HCT116 (cell line): Measurements from ENCODE around the gene FOXP1. TPM values are rescaled to one million over a fixed set of nuclear protein-coding genes. Genes with fewer than 3 reads are reported as not detected.
"Not testable (repeated sequence)": the region's sequence is repeated elsewhere in the genome, so short reads cannot be mapped to it uniquely, and the experiment has no call there.

Experiments
- ATAC-seq: fragments of 200-7000 bp; cut with Tn5 transposase; 2 replicates; pipeline ENCODE4 v1.9.1; 2020; ENCODE audit warnings: mild to moderate bottlenecking, moderate library complexity
- BruUV-seq: library from RNA; stranded (reverse); fragments of 400-500 nt; replicated peaks from 2 replicates; lab custom pipeline; 2021; lab: Mats Ljungman, UMichigan
- CTCF ChIA-PET: fragments of 300-600 bp; sonication (Branson Sonifier 250); formaldehyde crosslinking; loops from one replicate; lab custom pipeline; 2021; ENCODE audit warnings: antibody characterized with exemption; lab: Charles Lee
- POLR2A ChIA-PET: fragments of 300-600, 350-600 bp; sonication (Branson Sonifier 250); formaldehyde crosslinking; loops from one replicate; lab custom pipeline; 2021; ENCODE audit warnings: antibody characterized with exemption; lab: Charles Lee
- RAD21 ChIA-PET, 2 experiments: fragments of 300-600 bp; sonication (Branson Sonifier 250); formaldehyde crosslinking; loops; one replicate each; lab custom pipeline; 2023; ENCODE audit warnings: low total read pairs in 2 of 2; ENCODE audit not compliant: uncharacterized antibody in 2 of 2, unreplicated experiment in 2 of 2, low non-redundant PET in 1 of 2; lab: Charles Lee
- DNase-seq: peaks from one replicate; pipeline ENCODE4 v3.0.0-alpha.2; 2010; ENCODE audit warnings: low read depth, low spot score
- H2AFZ ChIP-seq: fragments of 200-600 bp; shearing (Covaris generic), sonication (generic); 2 replicates; pipeline ENCODE4 v1.6.1; 2017; ENCODE audit warnings: low read depth, mixed run types, mixed read lengths, antibody characterized with exemption, low read length; ENCODE audit not compliant: poor library complexity, severe bottlenecking
- H3K27ac ChIP-seq: 2 replicates; pipeline ENCODE4 v1.5.1; 2012; ENCODE audit warnings: low read depth, low read length
- H3K27me3 ChIP-seq: fragments of 200-600 bp; sonication (generic); 2 replicates; pipeline ENCODE4 v1.6.1; 2016; ENCODE audit warnings: mixed run types, low read length, mixed read lengths; ENCODE audit not compliant: insufficient read depth
- H3K36me3 ChIP-seq, 2 experiments: fragments of 200-500 bp in 1 of 2; fragments of 200-600 bp in 1 of 2; sonication (Bioruptor generic) in 1 of 2; sonication (generic) in 1 of 2; 2 replicates each; pipeline versions ENCODE4 v1.5.1 to v1.6.1; 2014 to 2016; ENCODE audit warnings: low read length in 2 of 2, inconsistent platforms in 1 of 2, mixed read lengths in 1 of 2, mixed run types in 1 of 2; ENCODE audit not compliant: insufficient read depth in 2 of 2, control insufficient read depth in 1 of 2
- H3K4me1 ChIP-seq, 2 experiments: fragments of 200-600 bp in 1 of 2; sonication (generic) in 1 of 2; 2 replicates each; pipeline versions ENCODE4 v1.5.1 to v1.6.1; 2012 to 2017; ENCODE audit warnings: low read length in 2 of 2, inconsistent platforms in 1 of 2, mild to moderate bottlenecking in 1 of 2, mixed read lengths in 1 of 2, mixed run types in 1 of 2, moderate library complexity in 1 of 2; ENCODE audit not compliant: insufficient read depth in 2 of 2, control insufficient read depth in 1 of 2
- H3K4me2 ChIP-seq: fragments of 200-600 bp; sonication (generic); 2 replicates; pipeline ENCODE4 v1.6.1; 2017; ENCODE audit warnings: mixed run types, low read length, mixed read lengths
- H3K4me3 ChIP-seq, 2 experiments: fragments of 200-600 bp in 1 of 2; sonication (generic) in 1 of 2; replicated peaks in 1 of 2; 2 replicates each; pipeline ENCODE4 v1.5.1; 2011 to 2016; ENCODE audit warnings: low read length in 2 of 2, control low read depth in 1 of 2, low read depth in 1 of 2, mild to moderate bottlenecking in 1 of 2, mixed read lengths in 1 of 2, mixed run types in 1 of 2
- H3K79me2 ChIP-seq: fragments of 200-600 bp; sonication (generic); 2 replicates; pipeline ENCODE4 v1.6.1; 2017; ENCODE audit warnings: mild to moderate bottlenecking, mixed run types, low read length, moderate library complexity, mixed read lengths; ENCODE audit not compliant: insufficient read depth
- H3K9ac ChIP-seq: fragments of 200-600 bp; sonication (generic); 2 replicates; pipeline ENCODE4 v1.6.1; 2016; ENCODE audit warnings: low read length, mixed read lengths
- H3K9me2 ChIP-seq: fragments of 200-600 bp; sonication (generic), shearing (Covaris generic); 2 replicates; pipeline ENCODE4 v1.6.1; 2017; ENCODE audit warnings: mixed run types, mild to moderate bottlenecking, moderate library complexity; ENCODE audit not compliant: insufficient read depth
- H3K9me3 ChIP-seq, 2 experiments: fragments of 200-500 bp in 1 of 2; fragments of 200-600 bp in 1 of 2; sonication (Bioruptor generic) in 1 of 2; sonication (generic) in 1 of 2; 2 replicates each; pipeline ENCODE4 v1.6.1; 2014 to 2017; ENCODE audit warnings: low read length in 2 of 2, mixed read lengths in 2 of 2, inconsistent platforms in 1 of 2, low read depth in 1 of 2, mild to moderate bottlenecking in 1 of 2, mixed run types in 1 of 2, moderate library complexity in 1 of 2; ENCODE audit not compliant: control insufficient read depth in 1 of 2, insufficient read depth in 1 of 2
- H4K20me1 ChIP-seq: fragments of 200-600 bp; sonication (generic), shearing (Covaris generic); 2 replicates; pipeline ENCODE4 v1.6.1; 2017; ENCODE audit warnings: mixed run types, mild to moderate bottlenecking, moderate library complexity; ENCODE audit not compliant: insufficient read depth
- CBX3 ChIP-seq: IDR thresholded peaks from 2 replicates; pipeline ENCODE4 v1.6.1; 2012; ENCODE audit warnings: low read depth
- CEBPB ChIP-seq: IDR thresholded peaks from 2 replicates; pipeline ENCODE4 v1.6.1; 2012; ENCODE audit warnings: low read depth
- EGR1 ChIP-seq: IDR thresholded peaks from 2 replicates; pipeline ENCODE4 v1.6.1; 2012; ENCODE audit warnings: low read depth
- EZH2phosphoT487 ChIP-seq: fragments of 200-600 bp; IDR thresholded peaks from 2 replicates; pipeline ENCODE4 v1.6.1; 2018; ENCODE audit warnings: antibody characterized with exemption, borderline replicate concordance
- FOSL1 ChIP-seq: IDR thresholded peaks from 2 replicates; pipeline ENCODE4 v1.6.1; 2012; ENCODE audit warnings: low read depth
- MAX ChIP-seq: IDR thresholded peaks from 2 replicates; pipeline ENCODE4 v1.6.1; 2012
- POLR2A ChIP-seq: IDR thresholded peaks from 2 replicates; pipeline ENCODE4 v1.7.0; 2011; ENCODE audit warnings: borderline replicate concordance; ENCODE audit not compliant: insufficient read depth, insufficient read length; ENCODE audit errors: extremely low read depth
- RAD21 ChIP-seq: IDR thresholded peaks from 2 replicates; pipeline ENCODE4 v1.6.1; 2012; ENCODE audit warnings: low read depth, mild to moderate bottlenecking
- REST ChIP-seq: IDR thresholded peaks from 2 replicates; pipeline ENCODE4 v1.6.1; 2012; ENCODE audit warnings: low read depth
- SIN3A ChIP-seq: IDR thresholded peaks from 2 replicates; pipeline ENCODE4 v1.6.1; 2012; ENCODE audit warnings: low read depth
- SP1 ChIP-seq: IDR thresholded peaks from 2 replicates; pipeline ENCODE4 v1.6.1; 2012; ENCODE audit warnings: low read depth
- YY1 ChIP-seq: IDR thresholded peaks from 2 replicates; pipeline ENCODE4 v1.6.1; 2011; ENCODE audit warnings: low read length, low read depth, moderate library complexity, mild to moderate bottlenecking; ENCODE audit not compliant: insufficient replicate concordance; ENCODE audit errors: extremely low read depth
- ZBTB33 ChIP-seq: IDR thresholded peaks from 2 replicates; pipeline ENCODE4 v1.6.1; 2011; ENCODE audit warnings: mild to moderate bottlenecking, low read length, moderate library complexity; ENCODE audit not compliant: insufficient replicate concordance; ENCODE audit errors: extremely low read depth
- ZFX ChIP-seq: fragments of 450-650 bp; IDR thresholded peaks from 2 replicates; pipeline ENCODE4 v1.6.1; 2017
- intact Hi-C: fragments of 100-400 bp; cut with micrococcal nuclease; formaldehyde crosslinking; loops from 2 replicates; pipeline ENCODE4 v1.10.0; 2022
- total RNA-seq: library from RNA; stranded (reverse); gene quantifications from one replicate; pipeline ENCODE4 v1.2.1, GENCODE V29; 2021; ENCODE audit not compliant: unreplicated experiment

Gene FOXP1
- total RNA-seq, 1 experiment from 2014 or later: 11.4 TPM

- no peak for TF ChIP-seq MAX
- TF ChIP-seq SIN3A: no peak
- no peak for TF ChIP-seq EZH2phosphoT487
- TF ChIP-seq, all 23 proteins: peak for 0
Measured at GRCh38 chr3:71528816-71529215, 54.7 kb downstream of the FOXP1 start (continued).

- H3K36me3 ChIP-seq, DNase-seq, H3K9me2 ChIP-seq, POLR2A ChIA-PET, H3K4me1 ChIP-seq, H3K4me2 ChIP-seq, H3K4me3 ChIP-seq, RAD21 ChIA-PET, H4K20me1 ChIP-seq, ATAC-seq, H2AFZ ChIP-seq, H3K27ac ChIP-seq, H3K79me2 ChIP-seq, H3K27me3 ChIP-seq, CTCF ChIA-PET, BruUV-seq, H3K9me3 ChIP-seq, intact Hi-C loops, H3K9ac ChIP-seq: not testable (repeated sequence)
Measured at GRCh38 chr3:71526448-71526847, 57.1 kb downstream of the FOXP1 start.

- ChIA-PET POLR2A (no interaction called here), RAD21 (no interaction called here), CTCF (no interaction called here)
- Histone ChIP-seq H2AFZ (no peak overlapping the region), H3K36me3 (no peaks in the 10 kb centered on the region), H3K79me2 (no peaks in the 10 kb centered on the region), H3K9ac (no peak overlapping the region), H3K4me1 (no peaks in the 10 kb centered on the region), H3K27ac (no peak overlapping the region), H3K4me3 (no peak overlapping the region), H4K20me1 (no peaks in the 10 kb centered on the region), H3K27me3 (no peaks in the 10 kb centered on the region), H3K4me2 (no peak overlapping the region), H3K9me2 (no peaks in the 10 kb centered on the region), H3K9me3 (no peaks in the 10 kb centered on the region)
- intact Hi-C loops: no loop called here
- ATAC-seq (no peak), DNase-seq (no peak)
- TF ChIP-seq SP1 (no peak), REST (no peak), ZBTB33 (no peak), YY1 (no peak), EGR1 (no peak), ZFX (no peak), CBX3 (no peak), FOSL1 (no peak), POLR2A (no peak), CEBPB (no peak), RAD21 (no peak)
- no TSS peak for BruUV-seq
Measured at GRCh38 chr3:71525391-71525790, 58.1 kb downstream of the FOXP1 start.
